ENCODE measurements around the gene ALKBH6.

The ALKBH6 gene

GRCh38 chr19:36013280-36014011, 567 bp downstream of the ALKBH6 start:
- Mint-ChIP-seq H3K4me3 (peak overlapping the region; percentile 99), H3K36me3 (ENCODE audit: low read depth) (peaks cover 40% of the 10 kb centered on the region), H3K9me3 (no peaks in the 10 kb centered on the region), H3K4me1 (ENCODE audit: low read depth) (peaks cover 50% of the 10 kb centered on the region), H3K27me3 (no peaks in the 10 kb centered on the region), H3K27ac (peak overlapping the region; percentile 98)
- peak; percentile 41 for DNase-seq

- Mint-ChIP-seq H3K27ac (no peak overlapping the region), H3K4me1 (ENCODE audit: low read depth) (peaks cover 45% of the 10 kb centered on the region), H3K4me3 (no peak overlapping the region), H3K27me3 (no peaks in the 10 kb centered on the region), H3K36me3 (ENCODE audit: low read depth) (peaks cover 27% of the 10 kb centered on the region), H3K9me3 (no peaks in the 10 kb centered on the region)
- DNase-seq: no peak
Measured at GRCh38 chr19:36010402-36010801, 3.6 kb downstream of the ALKBH6 start.

- peak overlapping the region; percentile 48 for H3K4me3 Mint-ChIP-seq
- no peaks in the 10 kb centered on the region for H3K27me3 Mint-ChIP-seq
- H3K27ac Mint-ChIP-seq: peak overlapping the region; percentile 63
- no peak for DNase-seq
- peaks cover 39% of the 10 kb centered on the region for H3K4me1 Mint-ChIP-seq (ENCODE audit: low read depth)
- no peaks in the 10 kb centered on the region for H3K9me3 Mint-ChIP-seq
- peaks cover 27% of the 10 kb centered on the region for H3K36me3 Mint-ChIP-seq (ENCODE audit: low read depth)
Measured at GRCh38 chr19:36009633-36010379, 4.2 kb downstream of the ALKBH6 start.

GRCh38 chr19:36009220-36009619, 4.8 kb downstream of the ALKBH6 start:
- peak; percentile 69 for DNase-seq
- H3K9me3 Mint-ChIP-seq: no peaks in the 10 kb centered on the region
- peaks cover 27% of the 10 kb centered on the region for H3K36me3 Mint-ChIP-seq (ENCODE audit: low read depth)
- no peaks in the 10 kb centered on the region for H3K27me3 Mint-ChIP-seq
- no peak overlapping the region for H3K27ac Mint-ChIP-seq
- H3K4me1 Mint-ChIP-seq (ENCODE audit: low read depth): peaks cover 33% of the 10 kb centered on the region
- peak overlapping the region; percentile 60 for H3K4me3 Mint-ChIP-seq

GRCh38 chr19:36008336-36008978, 5.6 kb downstream of the ALKBH6 start, which contains the start of gene SYNE4:
Gene SYNE4, minus strand, starts transcription at chr19:36008813. Its CDS starts 132 bp downstream, at chr19:36008681.
- DNase-seq: no peak
- Mint-ChIP-seq H3K9me3 (no peaks in the 10 kb centered on the region), H3K4me1 (ENCODE audit: low read depth) (peaks cover 27% of the 10 kb centered on the region), H3K4me3 (peak within 1 kb of the TSS; percentile 60), H3K27ac (peak within 1 kb of the TSS; percentile 63), H3K36me3 (ENCODE audit: low read depth) (peaks cover 22% of the 10 kb centered on the region), H3K27me3 (no peaks in the 10 kb centered on the region)

- no peak for DNase-seq
- peaks cover 31% of the 10 kb centered on the region for H3K36me3 Mint-ChIP-seq (ENCODE audit: low read depth)
- no peaks in the 10 kb centered on the region for H3K27me3 Mint-ChIP-seq
- no peak overlapping the region for H3K4me3 Mint-ChIP-seq
- no peak overlapping the region for H3K27ac Mint-ChIP-seq
- H3K4me1 Mint-ChIP-seq (ENCODE audit: low read depth): peaks cover 15% of the 10 kb centered on the region
- no peaks in the 10 kb centered on the region for H3K9me3 Mint-ChIP-seq
Measured at GRCh38 chr19:36006955-36007354, 7.1 kb downstream of the ALKBH6 start.

- peaks cover 16% of the 10 kb centered on the region for H3K4me1 Mint-ChIP-seq (ENCODE audit: low read depth)
- DNase-seq: no peak
- H3K27ac Mint-ChIP-seq: no peak overlapping the region
- no peaks in the 10 kb centered on the region for H3K9me3 Mint-ChIP-seq
- H3K27me3 Mint-ChIP-seq: no peaks in the 10 kb centered on the region
- no peak overlapping the region for H3K4me3 Mint-ChIP-seq
- peaks cover 46% of the 10 kb centered on the region for H3K36me3 Mint-ChIP-seq (ENCODE audit: low read depth)
Measured at GRCh38 chr19:36003284-36003683, 10.7 kb downstream of the ALKBH6 start.

- Mint-ChIP-seq H3K27me3 (no peaks in the 10 kb centered on the region), H3K9me3 (no peaks in the 10 kb centered on the region), H3K4me1 (ENCODE audit: low read depth) (peaks cover 28% of the 10 kb centered on the region), H3K27ac (no peak overlapping the region), H3K36me3 (ENCODE audit: low read depth) (peaks cover 59% of the 10 kb centered on the region), H3K4me3 (no peak overlapping the region)
- no peak for DNase-seq
Measured at GRCh38 chr19:36001605-36002004, 12.4 kb downstream of the ALKBH6 start.

GRCh38 chr19:35996777-35997176, 17.2 kb downstream of the ALKBH6 start:
- peak overlapping the region; percentile 95 for H3K4me3 Mint-ChIP-seq
- H3K27ac Mint-ChIP-seq: peak overlapping the region; percentile 93
- H3K36me3 Mint-ChIP-seq (ENCODE audit: low read depth): peaks cover 53% of the 10 kb centered on the region
- no peaks in the 10 kb centered on the region for H3K9me3 Mint-ChIP-seq
- peaks cover 45% of the 10 kb centered on the region for H3K4me1 Mint-ChIP-seq (ENCODE audit: low read depth)
- H3K27me3 Mint-ChIP-seq: no peaks in the 10 kb centered on the region
- no peak for DNase-seq

GRCh38 chr19:35995048-35995993, 18.7 kb downstream of the ALKBH6 start, which contains the start of gene SDHAF1:
Gene SDHAF1, plus strand, starts transcription at chr19:35995188. Its CDS starts 87 bp downstream, at chr19:35995275.
- H3K4me3 Mint-ChIP-seq: peak within 1 kb of the TSS; percentile 95
- peaks cover 40% of the 10 kb centered on the region for H3K4me1 Mint-ChIP-seq (ENCODE audit: low read depth)

GRCh38 chr19:35993923-35994598, 20.0 kb downstream of the ALKBH6 start:
- H3K9me3 Mint-ChIP-seq: no peaks in the 10 kb centered on the region
- peaks cover 33% of the 10 kb centered on the region for H3K36me3 Mint-ChIP-seq (ENCODE audit: low read depth)
- H3K27ac Mint-ChIP-seq: peak overlapping the region; percentile 74
- peaks cover 32% of the 10 kb centered on the region for H3K4me1 Mint-ChIP-seq (ENCODE audit: low read depth)
- no peaks in the 10 kb centered on the region for H3K27me3 Mint-ChIP-seq
- H3K4me3 Mint-ChIP-seq: peak overlapping the region; percentile 95
- DNase-seq: no peak

More at GRCh38 chr19:35995048-35995993, 18.7 kb downstream of the ALKBH6 start, which contains the start of gene SDHAF1:
- Mint-ChIP-seq H3K27me3 (no peaks in the 10 kb centered on the region), H3K27ac (peak within 1 kb of the TSS; percentile 95), H3K9me3 (no peaks in the 10 kb centered on the region), H3K36me3 (ENCODE audit: low read depth) (peaks cover 41% of the 10 kb centered on the region)
- DNase-seq: peak; percentile 96

- peaks cover 7% of the 10 kb centered on the region for H3K27me3 Mint-ChIP-seq
- peaks cover 29% of the 10 kb centered on the region for H3K4me1 Mint-ChIP-seq (ENCODE audit: low read depth)
- no peak overlapping the region for H3K4me3 Mint-ChIP-seq
- H3K36me3 Mint-ChIP-seq (ENCODE audit: low read depth): peaks cover 25% of the 10 kb centered on the region
- DNase-seq: no peak
- H3K27ac Mint-ChIP-seq: no peak overlapping the region
- peaks cover 3% of the 10 kb centered on the region for H3K9me3 Mint-ChIP-seq
Measured at GRCh38 chr19:35992907-35993765, 20.9 kb downstream of the ALKBH6 start.
